ENCODE results near the gene AMIGO1. TPM values are rescaled to one million over a fixed set of nuclear protein-coding genes. Genes with fewer than 3 reads are reported as not detected.

AMIGO1 gene
- total and polyA plus RNA-seq, 10 of the 15 experiments (the other 5 are each of a cell fraction or from before 2014, with no cell fraction given), result 0.02 to 0.28 (median 0.08) TPM; not detected in 1

- TF ChIP-seq PRDM15 (CRISPR knock-in tag; IDR thresholded peaks at IDR 0.05) (no peak), MEF2A (IDR thresholded peaks at IDR 0.05; ENCODE audit: insufficient read depth, low read depth, low read length) (no peak), ETV6 (conservative IDR thresholded peaks at IDR 0.05 in 1 of 2, IDR thresholded peaks at IDR 0.05 in 1 of 2; ENCODE audit: borderline replicate concordance in 1 of 2, low read depth in 1 of 2) (no peak), LARP7 (IDR thresholded peaks at IDR 0.05) (no peak)
These were observed 21.9 kb upstream of the AMIGO1 start (continued) for GRCh38 chr1:109531380-109531779.

GRCh38 chr1:109530457-109531087 lies 21.0 kb upstream of the AMIGO1 start:
- H3K4me2 ChIP-seq (ENCODE audit: control insufficient read depth, insufficient read depth), result no peak overlapping the region
- no TSS peak for BruUV-seq (replicated peaks)
- ATAC-seq (no peak), FAIRE-seq (no peak), DNase-seq (ENCODE audit: low read depth, low spot score) (no peak)
- in situ Hi-C loops (cut with MboI) (loop anchor here (5.0 kb wide), 3 partner anchors 38 to 268 kb away; partner anchors contain the start of gene CYB561D1), intact Hi-C loops (cut with micrococcal nuclease; ENCODE audit: unreplicated experiment) (loop anchor here (5.0 kb wide), 1 partner anchor 103 kb away; the partner anchor contains the start of gene PSMA5)
- POLR2A ChIA-PET, result interaction anchor here (1.1 to 4.4 kb wide), 6 partner anchors 15 to 131 kb away, joined by 3 to 26 read pairs (median 4); partner anchors contain the start of gene ATXN7L2
- H3K9ac ChIP-seq (ENCODE audit: control insufficient read depth, insufficient read depth, low read length), result no peak overlapping the region
- no peak overlapping the region for H3K4me3 ChIP-seq
- no peak overlapping the region for H3K27ac ChIP-seq (ENCODE audit: control insufficient read depth, insufficient read depth)
- H3K79me2 ChIP-seq (ENCODE audit: control insufficient read depth, insufficient read depth, low read length), result no peaks in the 10 kb centered on the region
- no peak overlapping the region for H2AFZ ChIP-seq (ENCODE audit: control insufficient read depth, low read depth, low read length)
- peaks cover 24% of the 10 kb centered on the region for H3K4me1 ChIP-seq (ENCODE audit: control insufficient read depth, insufficient read depth, low read length)
- H3K36me3 ChIP-seq (ENCODE audit: control insufficient read depth in 2 of 2, insufficient read depth in 2 of 2, low read length in 1 of 2), result no peaks in the 10 kb centered on the region
- no peaks in the 10 kb centered on the region for H3K27me3 ChIP-seq (replicated peaks in 1 of 2; ENCODE audit: control insufficient read depth in 2 of 2, insufficient read depth in 2 of 2, low read length in 1 of 2)
- SMC1A ChIA-PET (ENCODE audit: uncharacterized antibody, unreplicated experiment), result interaction anchor here (0.8 to 12.8 kb wide), 9 partner anchors 8 to 332 kb away, joined by 3 to 431 read pairs (median 8); partner anchors contain the start of genes AMIGO1, ATXN7L2, CYB561D1 and GPR61
- RAD21 ChIA-PET (ENCODE audit: unreplicated experiment), result interaction anchor here (0.8 to 10.3 kb wide), 10 partner anchors 9 to 139 kb away, joined by 3 to 422 read pairs (median 6); partner anchors contain the start of genes AMIGO1, ATXN7L2, CYB561D1 and GNAI3
- 72% methylated on average over 13 of the region's 13 CpGs for WGBS (ENCODE audit: insufficient coverage, insufficient replicate concordance, low lambda C conversion rate, missing lambda C conversion rate)
- CTCF ChIA-PET, result interaction anchor here (1.0 to 21.3 kb wide), 11 partner anchors 8 to 331 kb away, joined by 3 to 1280 read pairs (median 9); partner anchors contain the start of genes AMIGO1, ATXN7L2, CYB561D1 and SORT1
- no peaks in the 10 kb centered on the region for H3K9me3 ChIP-seq (replicated peaks; ENCODE audit: control insufficient read depth, insufficient read depth, low read length)
- TF ChIP-seq SREBF2 (IDR thresholded peaks at IDR 0.05; ENCODE audit: low read length) (no peak), MLLT1 (IDR thresholded peaks at IDR 0.05) (0 out of 2 replicates have a peak, but pooled peaks have one; percentile 22)
- no peaks in the 10 kb centered on the region for H4K20me1 ChIP-seq (ENCODE audit: control insufficient read depth, insufficient read depth)
